D721Med (cell line): ENCODE data around the gene RBM19.
"Not testable (repeated sequence)": the region's sequence is repeated elsewhere in the genome, so short reads cannot be mapped to it uniquely, and the experiment has no call there.

Experiments
- DNase-seq: peaks from one replicate; pipeline ENCODE4 v3.0.0; 2011; ENCODE audit warnings: low spot score; ENCODE audit not compliant: insufficient read length
- FAIRE-seq: peaks from 2 replicates; lab custom pipeline; 2011; peaks lifted over from hg19 to GRCh38; lab: Jason Lieb, UNC
- TF ChIP-seq, protein P1 (sequence below): IDR thresholded peaks from 2 replicates; pipeline ENCODE4 v1.5.1; 2012; ENCODE audit warnings: mild to moderate bottlenecking, control low read depth; ENCODE audit not compliant: insufficient read depth; ENCODE audit errors: missing control alignments

The RBM19 gene

DNA sequence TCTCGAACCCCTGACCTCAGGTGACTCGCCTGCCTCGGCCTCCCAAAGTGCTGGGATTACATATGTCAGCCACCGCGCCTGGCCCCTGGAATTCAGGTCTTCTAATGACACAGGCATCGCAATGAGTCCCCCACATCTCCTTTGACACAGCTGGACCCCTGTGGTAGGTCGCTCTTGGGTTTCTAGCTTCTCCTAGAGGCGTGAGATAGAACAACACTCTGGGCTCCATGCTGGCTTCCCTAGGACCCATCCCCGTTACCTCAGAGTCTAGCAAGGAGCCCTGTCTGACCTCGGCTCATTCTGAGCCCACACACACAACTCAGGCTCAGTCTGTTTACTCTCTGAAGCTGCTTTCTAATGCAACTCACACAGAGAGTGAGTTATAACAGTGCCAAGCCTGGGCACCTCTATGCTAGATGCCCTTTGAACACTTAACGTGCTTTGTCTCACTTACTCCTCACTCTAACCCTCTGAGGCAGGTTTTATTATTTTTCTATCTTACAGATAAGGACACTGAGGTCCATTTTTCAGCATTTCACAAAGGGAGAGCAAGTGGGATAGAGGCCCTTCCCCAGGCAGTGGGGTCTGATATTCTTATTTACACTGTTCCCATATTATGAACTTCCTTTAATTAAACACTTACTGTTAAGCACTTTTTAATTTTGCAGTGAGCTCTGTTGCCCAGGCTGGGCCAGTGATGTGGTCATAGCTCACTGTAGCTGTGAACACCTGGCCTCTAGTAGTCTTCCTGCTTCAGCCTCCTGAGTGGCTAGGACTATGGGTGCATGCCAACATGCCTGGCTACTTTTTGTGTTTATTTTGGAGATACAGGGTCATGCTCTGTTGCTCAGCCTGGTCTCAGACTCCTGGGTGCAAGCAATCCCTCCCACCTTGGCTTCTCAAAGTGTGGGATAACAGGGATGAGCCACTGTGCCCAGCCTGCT lies 40.6 kb upstream of the RBM19 start:
- no peak for DNase-seq
- TF ChIP-seq, protein P1, sequence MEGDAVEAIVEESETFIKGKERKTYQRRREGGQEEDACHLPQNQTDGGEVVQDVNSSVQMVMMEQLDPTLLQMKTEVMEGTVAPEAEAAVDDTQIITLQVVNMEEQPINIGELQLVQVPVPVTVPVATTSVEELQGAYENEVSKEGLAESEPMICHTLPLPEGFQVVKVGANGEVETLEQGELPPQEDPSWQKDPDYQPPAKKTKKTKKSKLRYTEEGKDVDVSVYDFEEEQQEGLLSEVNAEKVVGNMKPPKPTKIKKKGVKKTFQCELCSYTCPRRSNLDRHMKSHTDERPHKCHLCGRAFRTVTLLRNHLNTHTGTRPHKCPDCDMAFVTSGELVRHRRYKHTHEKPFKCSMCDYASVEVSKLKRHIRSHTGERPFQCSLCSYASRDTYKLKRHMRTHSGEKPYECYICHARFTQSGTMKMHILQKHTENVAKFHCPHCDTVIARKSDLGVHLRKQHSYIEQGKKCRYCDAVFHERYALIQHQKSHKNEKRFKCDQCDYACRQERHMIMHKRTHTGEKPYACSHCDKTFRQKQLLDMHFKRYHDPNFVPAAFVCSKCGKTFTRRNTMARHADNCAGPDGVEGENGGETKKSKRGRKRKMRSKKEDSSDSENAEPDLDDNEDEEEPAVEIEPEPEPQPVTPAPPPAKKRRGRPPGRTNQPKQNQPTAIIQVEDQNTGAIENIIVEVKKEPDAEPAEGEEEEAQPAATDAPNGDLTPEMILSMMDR, result no peak
- FAIRE-seq, result no peak

DNA sequence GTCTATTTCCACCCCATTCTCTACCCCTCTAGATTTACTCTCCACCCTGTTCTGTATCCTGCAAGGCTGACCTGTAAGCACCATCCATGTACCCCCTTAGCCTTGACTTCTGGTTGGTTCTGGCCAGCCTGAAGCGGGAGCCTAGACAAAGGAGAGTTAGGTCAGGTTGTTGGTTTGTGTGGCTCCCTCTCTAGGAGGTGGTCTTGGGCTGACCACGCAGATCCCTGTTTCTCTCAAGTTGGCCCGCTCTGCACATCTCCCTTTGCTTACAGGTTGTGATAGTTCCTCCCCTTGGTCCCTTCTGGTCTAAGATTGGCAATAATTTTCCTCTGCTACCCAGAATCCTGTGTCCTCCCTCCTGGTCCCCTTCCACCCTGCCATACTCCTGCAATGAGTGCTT lies 38.3 kb upstream of the RBM19 start:
- DNase-seq (no peak), FAIRE-seq (no peak)
- TF ChIP-seq, protein P1, result no peak

DNA sequence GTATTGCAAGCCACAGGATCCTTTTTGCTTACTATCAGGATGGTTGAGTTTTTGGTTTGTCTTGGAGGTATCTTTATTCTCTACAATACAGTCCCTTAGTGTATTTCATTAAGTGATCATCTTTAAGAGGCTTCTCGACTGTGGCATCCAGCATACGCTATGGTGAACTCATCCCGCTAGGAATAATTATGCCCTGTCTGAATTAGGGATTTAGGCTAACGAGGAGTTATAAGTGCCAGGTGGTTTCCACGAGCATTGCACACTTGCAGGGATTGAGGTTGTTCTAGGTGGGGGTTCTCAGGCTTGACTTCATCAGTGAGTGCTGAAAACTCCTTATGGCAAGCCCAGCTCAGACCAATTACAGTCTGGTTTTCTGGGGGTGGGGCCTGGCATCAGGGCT lies 37.2 kb upstream of the RBM19 start:
- FAIRE-seq (no peak), DNase-seq (no peak)
- TF ChIP-seq, protein P1, result no peak

DNA sequence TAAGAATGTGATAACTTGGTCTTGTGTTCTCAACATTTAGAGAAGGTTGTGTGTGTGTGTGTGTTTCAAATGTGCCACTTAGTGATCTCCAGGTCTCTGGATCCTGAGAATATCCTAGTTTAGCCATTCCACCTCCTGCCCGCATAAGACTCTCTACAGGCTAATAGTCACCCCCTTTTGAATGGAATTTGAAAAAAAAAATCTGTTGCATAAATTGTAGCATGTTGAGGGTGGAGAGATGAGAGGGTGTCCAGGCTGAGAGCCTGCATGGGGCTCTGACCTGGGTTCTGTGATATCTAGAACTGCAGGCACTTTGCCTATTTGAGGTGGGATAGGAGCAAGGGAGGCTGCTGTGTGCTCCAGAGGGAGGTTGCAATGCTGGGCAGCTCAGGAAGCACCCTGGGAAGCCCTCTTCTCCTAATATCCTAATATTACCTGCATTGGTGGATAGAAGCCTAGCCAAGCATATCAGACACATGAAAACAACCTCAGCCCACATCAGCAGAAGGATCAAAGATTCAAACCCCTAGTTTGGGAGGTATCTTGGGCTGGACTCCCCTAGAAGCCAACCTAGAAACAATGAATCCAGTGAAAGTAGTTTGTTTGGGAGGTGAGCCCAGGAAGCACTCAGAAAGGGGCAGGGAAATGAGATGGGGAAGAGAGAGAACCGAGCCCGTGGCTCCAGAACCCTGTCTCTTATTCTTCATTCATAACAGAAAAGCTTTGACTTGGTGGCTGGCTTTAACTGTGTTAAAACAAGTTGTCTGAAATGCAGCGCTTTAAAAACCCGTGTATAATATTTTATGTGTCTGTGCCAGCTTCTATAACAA lies 35.6 kb upstream of the RBM19 start:
- no peak for FAIRE-seq
- DNase-seq, result no peak
- TF ChIP-seq, protein P1, result no peak

DNA sequence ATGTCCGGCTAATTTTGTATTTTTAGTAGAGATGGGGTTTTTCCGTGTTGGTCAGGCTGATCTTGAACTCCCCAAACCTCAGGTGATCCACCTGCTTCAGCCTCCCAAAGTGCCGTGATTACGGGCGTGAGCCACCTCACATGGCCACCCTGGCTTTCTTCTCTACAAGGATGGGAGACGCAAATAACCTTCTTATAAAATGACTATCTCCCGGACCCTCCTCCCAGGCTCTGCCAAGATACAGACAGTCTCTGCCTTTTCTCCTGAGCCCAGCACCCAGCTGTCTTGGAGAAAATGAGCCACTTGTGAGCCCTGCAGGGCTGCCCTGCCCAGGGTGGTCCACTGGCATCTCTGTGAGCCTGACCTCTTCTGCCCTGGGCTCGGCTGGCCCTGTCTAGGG lies 34.7 kb upstream of the RBM19 start:
- no peak for FAIRE-seq
- no peak for DNase-seq
- TF ChIP-seq, protein P1, result no peak

DNA sequence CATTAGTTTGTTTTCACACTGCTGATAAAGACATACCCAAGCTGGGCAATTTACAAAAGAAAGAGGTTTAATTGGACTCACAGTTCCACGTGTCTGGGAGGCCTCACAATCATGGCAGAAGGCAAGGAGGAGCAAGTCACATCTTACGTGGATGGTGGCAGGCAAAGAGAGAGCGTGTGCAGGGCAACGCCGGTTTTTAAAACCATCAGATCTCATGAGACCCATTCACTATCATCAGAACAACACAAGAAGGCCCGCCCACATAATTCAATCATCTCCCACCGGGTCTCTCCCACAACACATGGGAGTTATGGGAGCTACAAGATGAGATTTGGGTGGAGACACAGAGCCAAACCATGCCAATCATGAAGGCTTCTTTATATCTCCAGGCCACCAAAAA lies 34.1 kb upstream of the RBM19 start:
- not testable (repeated sequence) for FAIRE-seq, DNase-seq

DNA sequence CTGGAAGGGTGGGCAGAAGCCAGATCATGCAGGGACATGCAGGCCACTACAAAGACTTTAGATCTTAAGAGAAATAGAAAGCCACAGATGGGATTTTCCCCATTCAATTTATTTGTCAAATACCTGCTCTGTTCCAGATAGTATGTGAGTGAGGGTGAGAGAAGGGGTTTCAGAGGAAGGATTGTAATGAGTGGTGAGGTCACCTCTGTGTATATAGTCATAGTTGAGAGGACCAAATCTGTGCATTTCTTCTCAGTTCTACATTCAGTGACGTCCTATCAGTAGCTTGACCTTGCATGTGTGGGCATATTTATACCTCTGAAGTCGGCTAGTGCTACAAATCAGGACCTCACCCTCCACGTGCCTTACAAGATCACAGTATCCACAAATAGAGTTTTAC lies 31.2 kb upstream of the RBM19 start:
- no peak for FAIRE-seq
- TF ChIP-seq, protein P1, result no peak
- no peak for DNase-seq
